ENCODE results near the gene AAR2.

DNA sequence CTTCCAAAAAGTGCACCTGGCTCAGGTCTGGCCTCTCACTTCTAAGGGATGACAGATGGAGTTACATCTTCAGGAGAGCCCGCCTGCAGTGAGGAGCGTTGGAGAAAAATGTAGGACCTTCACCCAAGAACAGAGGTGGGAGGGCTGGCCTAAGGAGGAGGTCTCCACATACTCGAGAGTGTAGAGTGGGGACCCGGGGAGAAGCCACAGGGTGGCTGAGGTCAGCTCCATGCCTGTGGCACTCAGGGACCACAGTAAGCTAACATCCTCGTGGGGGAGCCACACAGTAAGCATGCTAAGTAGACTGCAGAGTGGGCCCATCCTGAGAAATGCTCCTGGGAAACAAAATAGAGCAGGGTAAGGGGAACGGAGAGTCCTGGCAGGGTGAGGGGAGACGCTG is 24.0 kb downstream of the AAR2 start:
- TF ChIP-seq YY1 (IDR thresholded peaks at IDR 0.05; ENCODE audit: insufficient read depth, insufficient read length): no peak
- TF ChIP-seq ZNF274 (IDR thresholded peaks at IDR 0.05; ENCODE audit: low read depth, low read length): no peak
- TF ChIP-seq SUZ12 (IDR thresholded peaks at IDR 0.05; ENCODE audit: extremely low read depth, insufficient read depth, insufficient read length): no peak

Measured in NT2/D1 (cell line).